Breast epithelium (tissue), 3 donors: Measurements from ENCODE around the gene GHR.

Experiments used
- CTCF ChIP-seq, 3 donors: fragments of 450-650 bp; IDR thresholded peaks; one replicate each; pipeline ENCODE4 v1.5.1; 2016 to 2017; ENCODE audit warnings: antibody characterized with exemption in 3 of 3, mild to moderate bottlenecking in 3 of 3, moderate library complexity in 3 of 3
- POLR2AphosphoS5 ChIP-seq, 3 donors: sonication (generic); formaldehyde crosslinking; IDR thresholded peaks; one replicate each; pipeline ENCODE4 v1.6.1; 2017; ENCODE audit warnings: antibody characterized with exemption in 3 of 3

- TF ChIP-seq CTCF (IDR thresholded peaks at IDR 0.05) (no peak), POLR2AphosphoS5 (IDR thresholded peaks at IDR 0.05) (no peak)
Observed at GRCh38 chr5:42520203-42520602, 97.0 kb downstream of the GHR start.
